ENCODE measurements around the gene GTF2IRD1.
"Not testable (repeated sequence)": the region's sequence is repeated elsewhere in the genome, so short reads cannot be mapped to it uniquely, and the experiment has no call there.

Gene GTF2IRD1

DNA sequence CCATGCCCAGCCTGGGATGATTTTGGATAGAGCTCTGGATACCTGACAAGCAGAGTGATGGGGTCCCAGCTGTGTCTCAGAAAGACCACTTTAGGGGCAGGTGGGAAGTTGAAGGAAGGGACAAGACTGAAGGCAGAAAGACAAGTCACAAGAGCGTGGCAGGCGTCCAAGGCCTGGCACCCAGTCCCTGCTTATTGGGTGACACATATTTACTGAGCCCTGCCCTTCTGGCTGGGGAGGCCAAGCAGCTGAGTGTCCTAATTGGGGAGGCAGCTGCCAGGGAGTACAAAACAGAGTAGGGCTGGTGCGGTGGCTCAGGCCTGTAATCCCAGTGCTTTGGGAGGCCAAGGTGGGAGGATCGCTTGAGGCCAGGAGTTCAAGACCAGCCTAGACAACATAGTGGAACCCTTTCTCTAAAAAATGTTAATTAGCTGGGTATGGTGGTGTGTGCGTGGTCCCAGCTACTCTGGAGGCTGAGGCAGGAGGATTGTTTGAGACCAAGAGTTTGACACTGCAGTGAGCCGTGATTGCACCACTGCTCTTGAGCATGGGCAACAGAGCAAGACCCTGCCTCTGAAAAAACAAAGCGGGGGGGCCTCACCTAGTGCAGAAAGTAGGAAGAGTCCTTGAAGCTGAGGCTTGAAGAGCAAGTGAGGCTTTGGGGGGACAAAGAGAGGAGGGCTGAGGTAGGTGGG is 150.8 kb downstream of the GTF2IRD1 start:
- DNase-seq (ENCODE audit: low read depth) = peak; percentile 16

DNA sequence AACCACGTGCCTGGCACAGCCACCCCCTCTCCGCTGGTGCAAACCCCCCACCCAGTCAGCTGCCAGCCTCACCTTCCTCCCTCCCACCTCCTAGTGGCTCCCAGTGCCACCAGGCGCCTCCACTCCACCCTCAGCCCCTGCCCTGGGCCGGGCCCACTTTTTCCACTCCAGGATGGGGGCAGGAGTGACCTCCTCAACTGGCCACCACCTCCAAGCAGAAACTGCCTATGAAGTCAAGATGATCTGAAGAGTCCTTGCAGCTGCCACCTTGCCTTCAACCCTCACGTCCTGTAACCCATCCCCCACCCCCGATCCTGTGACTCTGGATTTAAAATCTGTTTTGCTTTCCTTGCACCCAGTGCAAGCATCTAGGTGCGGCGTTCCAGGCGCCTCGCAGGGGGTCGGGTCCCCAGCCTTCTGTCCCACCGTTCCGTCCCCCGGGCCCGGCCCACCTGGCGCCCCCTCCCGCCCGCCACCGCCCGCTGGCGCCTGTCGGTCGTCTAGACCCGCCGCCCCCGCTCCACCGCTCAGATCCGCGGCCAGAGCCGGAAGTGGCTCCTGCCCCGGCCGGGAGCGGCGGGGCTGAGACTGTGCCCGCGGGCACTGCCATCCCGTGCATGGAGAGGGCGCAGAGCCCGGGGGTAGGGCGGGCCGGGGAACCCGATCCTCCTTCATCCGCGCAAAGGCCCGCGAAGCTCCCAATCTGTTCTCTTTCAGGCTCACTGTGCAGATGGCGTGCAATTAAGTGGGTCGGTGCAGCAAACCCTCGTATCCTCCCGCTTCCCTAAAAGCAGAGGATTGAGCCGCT is 152.6 kb downstream of the GTF2IRD1 start:
- peak; percentile 31 for DNase-seq (ENCODE audit: low read depth)

DNA sequence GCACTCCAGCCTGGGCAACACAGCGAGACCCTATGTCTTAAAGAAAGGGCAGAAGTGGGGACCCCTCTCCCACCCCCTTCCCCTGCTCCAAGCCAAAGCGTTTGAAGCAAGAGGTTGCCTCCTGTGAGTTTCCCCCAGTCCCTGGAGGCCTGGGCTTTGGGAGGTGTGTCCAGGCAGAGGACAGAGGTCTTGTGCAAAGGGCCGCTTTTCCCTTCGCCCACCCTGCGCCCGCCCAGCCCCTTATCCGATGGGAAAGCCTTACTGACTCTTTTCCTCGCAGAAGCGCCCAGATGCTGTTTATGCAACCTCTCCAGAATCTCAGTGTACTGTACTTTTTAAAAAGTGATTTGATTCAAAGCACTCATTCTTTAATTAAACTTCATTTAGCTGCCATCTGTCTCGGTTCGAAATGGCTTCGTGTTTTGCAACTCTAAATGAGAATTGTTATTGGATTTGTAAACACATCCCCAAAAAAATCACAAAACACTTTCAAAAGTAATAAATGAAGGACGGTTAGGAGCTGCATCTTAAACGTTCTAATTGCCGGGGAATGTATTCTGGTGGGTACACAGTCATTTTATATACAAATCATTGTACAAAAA is 153.3 kb downstream of the GTF2IRD1 start:
- DNase-seq (ENCODE audit: low read depth) = no peak

DNA sequence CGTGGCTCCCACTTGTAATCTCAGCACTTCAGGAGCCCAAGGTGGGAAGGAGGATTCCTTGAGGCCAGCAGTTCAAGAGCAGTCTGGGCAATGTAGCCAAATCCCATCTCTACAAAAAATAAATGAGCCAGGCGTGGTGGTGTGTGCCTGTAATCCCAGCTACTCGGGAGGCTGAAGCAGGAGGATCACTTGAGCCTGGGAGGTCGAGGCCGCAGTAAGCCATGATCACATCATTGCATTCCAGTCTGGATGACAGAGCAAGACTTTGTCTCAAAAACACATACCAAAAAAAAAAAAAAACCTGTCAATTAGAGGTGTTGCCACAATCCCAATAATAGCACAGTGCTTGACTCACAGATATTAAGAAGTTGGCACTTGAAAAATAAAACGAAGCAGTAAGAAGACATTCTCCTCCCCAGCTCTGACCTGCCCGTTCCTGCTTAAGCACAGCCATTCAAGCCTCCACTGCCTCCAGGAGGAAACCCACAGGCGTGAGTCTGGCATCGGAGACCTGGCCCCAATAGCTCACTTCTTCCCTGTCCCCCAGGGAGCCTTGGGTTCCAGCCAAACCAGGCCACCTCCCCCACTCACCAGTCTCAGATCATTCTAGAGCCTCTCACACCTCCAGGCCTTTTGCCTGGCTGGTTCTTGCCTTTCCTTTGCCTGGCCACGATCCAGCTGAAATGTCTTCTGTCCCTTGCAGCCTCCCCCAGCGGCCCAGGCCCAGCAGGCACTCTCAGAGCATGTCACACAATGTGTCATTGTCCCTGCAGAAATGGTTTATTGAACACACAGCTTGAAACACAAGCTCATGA is 158.5 kb downstream of the GTF2IRD1 start:
- DNase-seq (ENCODE audit: low read depth) = no peak

DNA sequence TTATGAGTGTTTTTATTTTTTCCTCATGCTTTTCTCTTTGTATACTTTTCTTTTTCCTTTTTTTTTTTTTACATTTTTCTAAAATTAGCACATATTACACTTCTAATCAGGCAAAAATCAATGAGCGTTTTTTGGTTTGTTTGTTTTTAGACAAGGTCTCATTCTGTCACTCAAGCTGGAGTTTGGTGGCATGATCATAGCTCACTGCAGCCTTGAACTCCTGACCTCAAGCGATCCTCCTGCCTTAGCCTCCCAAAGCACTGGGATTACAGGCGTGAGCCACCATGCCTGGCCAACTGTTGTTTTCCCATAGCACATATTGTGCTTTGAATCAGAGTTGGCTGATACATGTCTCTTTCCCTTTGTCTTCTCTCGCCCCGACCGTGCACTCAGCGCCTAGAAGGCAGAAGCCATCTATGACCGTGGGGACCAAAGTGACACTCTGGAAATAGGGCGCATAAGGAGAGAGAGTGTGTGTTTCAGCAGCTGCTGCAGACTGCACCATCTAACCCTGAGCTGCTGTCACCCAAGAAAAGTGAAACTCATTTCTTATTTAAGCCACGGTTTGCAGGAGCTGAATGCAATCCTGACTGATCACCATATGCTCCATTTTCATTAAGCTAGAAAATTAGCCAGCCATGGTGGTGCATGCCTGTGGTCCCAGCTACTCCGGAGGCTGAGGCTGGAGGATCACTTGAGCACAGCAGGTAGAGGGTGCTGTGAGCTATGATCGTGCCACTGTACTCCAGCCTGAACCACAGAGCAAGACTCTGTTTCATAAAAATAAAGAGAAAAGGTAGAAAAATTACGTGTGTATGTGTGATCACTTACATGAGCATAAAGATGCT is 162.5 kb downstream of the GTF2IRD1 start:
- DNase-seq (ENCODE audit: low read depth) = no peak

DNA sequence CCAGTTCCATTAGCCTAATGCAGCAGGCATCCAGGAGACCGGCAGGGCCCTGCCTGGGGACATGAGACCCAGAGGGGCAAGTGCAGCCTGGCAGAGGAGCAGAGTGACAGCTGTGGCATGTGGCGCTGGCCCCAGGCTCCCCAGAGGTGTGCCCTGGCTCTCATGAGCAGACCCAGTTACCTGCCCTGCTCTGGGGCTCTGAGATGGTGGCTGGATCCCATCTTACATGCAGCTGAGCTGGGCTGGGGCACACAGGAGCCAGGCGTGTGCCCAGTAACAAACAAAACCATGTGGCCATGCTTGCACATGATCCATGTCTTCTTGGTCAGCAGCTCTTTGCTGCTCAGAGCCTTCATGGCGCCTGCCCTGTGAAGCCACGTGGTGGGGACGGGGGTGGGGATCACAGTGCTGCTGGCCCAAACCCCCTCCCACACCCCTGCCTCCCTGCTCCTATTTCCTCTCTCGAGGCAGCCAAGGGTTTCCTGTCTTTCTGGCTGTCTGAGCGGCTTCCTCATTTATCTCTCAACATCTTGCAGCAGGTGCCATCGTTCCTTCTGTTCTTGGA is 163.6 kb downstream of the GTF2IRD1 start:
- no peak for DNase-seq (ENCODE audit: low read depth)

DNA sequence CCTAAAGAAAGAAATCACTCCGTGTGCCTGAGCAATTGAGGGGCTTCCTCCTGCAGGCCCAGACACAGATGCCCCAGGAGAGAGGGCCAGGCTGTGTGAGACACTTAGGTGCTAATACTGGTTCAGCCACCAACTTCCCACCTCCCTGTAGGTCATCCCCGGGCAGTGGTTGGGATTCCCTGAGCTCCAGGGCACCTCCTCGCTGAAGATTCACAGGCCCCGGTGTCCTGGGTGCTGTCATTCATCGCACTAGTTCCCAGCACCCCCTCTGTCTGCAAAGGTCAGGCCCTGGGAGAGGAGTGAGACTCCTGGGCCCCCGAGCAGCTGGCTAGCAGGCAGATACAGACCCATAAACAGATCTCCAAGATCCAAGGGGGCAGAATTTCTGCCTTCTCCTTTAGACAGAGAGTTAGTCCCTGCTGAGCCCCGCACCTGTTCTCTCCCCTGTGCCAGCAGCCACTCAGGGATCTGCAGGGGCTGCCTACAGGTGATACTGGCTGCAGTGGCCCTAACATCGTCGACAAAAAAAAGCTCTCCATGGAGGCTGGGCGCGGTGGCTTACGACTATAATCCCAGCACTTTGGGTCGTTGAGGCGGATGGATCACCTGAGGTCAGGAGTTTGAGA is 165.6 kb downstream of the GTF2IRD1 start:
- DNase-seq (ENCODE audit: low read depth) = no peak

DNA sequence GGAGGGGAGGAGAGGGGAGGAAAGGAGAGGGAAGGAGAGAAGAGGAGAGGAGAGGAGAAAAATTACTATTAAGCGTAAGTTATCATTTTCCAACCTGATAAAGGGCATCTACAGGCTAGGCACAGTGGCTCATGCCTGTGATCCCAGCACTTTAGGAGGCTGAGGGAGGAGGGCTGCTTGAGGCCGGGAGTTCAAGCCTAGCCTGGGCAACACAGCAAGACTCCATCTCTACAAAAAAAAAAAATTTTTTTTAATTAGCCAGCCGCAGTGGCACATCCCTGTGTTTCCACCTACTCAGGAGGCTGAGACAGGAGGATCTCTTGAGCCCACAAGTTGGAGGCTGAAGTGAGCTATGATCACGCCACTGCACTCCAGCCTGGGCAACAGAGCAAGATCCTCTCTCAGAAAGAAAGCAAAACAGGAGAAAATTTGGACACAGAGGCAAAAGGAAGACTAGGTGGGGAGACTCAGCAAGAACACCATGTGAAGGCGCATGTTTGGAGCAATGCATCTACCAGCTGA is 168.6 kb downstream of the GTF2IRD1 start:
- no peak for DNase-seq (ENCODE audit: low read depth)

DNA sequence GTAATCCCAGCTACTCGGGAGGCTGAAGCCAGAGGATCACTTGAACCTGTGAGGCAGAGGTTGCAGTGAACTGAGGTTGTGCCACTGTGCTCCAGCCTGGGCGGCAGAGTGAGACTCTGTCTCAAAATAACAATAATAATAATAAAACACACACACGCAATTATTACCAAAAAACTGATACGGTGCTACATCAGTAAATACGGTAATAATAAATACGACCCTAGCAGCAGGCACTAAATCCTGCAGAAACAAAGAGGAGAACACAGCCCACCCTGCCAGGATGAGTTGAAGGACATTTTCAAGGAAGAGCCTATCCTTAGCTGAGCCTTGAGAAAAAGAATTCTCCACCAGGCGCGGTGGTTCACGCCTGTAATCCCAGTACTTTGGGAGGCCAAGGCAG is 169.4 kb downstream of the GTF2IRD1 start:
- DNase-seq (ENCODE audit: low read depth) = no peak

DNA sequence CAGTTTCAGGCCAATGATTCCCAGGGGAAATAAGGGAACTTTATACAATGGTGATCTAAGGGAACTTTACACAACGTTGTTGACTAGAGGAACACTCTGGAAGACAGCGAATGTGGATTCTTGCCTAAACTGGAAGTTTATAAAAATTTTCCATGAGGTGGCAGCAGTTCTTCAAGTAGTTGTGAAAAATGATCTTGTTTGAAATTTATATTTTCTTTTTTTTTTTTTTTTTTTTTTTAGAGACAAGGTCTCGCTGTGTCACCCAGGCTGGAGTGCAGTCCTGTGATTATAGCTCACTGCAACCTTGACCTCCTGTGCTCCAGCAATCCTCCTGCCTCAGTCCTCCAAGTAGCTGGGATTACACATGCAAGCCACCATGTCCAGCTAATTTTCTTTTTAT is 171.7 kb downstream of the GTF2IRD1 start:
- peak; percentile 91 for DNase-seq (ENCODE audit: low read depth)

DNA sequence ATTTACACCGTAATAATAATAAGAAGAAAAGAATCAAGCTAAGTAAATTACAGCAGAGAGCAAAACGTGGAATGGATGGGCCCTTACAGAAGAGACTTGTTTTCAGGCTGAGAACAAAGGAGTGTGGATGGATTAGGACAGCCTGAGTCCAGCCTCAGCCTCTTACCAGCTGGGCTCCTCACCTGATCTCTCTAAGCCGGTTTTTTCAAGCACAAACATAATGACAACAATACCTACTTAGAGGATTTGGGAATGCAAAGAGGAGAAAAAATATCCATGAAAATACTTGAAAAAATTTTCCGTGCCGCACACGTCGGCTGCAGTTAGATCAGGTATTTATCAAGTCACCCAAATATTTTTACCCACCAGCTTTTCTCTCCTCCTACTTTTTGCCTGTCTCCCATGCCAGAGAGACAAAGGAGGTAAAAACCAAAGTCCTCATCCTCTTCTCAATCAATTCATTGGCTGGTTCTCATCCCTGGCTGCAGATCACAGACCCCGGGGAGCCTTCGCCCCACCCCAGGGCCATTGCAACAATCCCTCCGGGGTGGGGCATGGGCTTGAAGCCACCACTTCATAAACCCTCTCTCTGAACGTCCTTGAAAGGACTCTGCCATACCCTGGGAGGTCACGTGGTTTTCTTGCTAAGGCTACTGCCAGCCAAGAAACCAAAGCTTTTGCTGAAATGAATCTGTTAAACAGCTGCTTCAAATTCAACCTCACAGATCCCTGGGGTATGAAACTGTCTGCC is 174.1 kb downstream of the GTF2IRD1 start:
- DNase-seq (ENCODE audit: low read depth) = peak; percentile 96

DNA sequence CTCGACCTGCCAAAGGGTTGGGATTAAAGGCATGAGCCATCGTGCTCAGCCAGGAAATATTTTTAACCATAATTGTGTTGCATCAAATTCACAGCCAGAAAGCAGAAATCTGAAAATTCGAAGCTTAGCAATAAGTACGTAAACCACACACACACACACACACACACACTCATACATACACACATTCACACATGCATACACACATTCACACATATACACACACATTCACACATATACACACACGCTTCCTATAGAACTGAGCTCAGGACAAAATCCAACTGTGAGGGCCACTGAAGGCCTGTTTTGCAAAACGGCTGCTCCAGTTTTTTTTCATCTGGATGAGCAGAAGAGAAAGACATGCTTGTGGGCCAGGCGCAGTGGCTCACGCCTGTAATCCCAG is 178.8 kb downstream of the GTF2IRD1 start:
- DNase-seq (ENCODE audit: low read depth) = no peak

DNA sequence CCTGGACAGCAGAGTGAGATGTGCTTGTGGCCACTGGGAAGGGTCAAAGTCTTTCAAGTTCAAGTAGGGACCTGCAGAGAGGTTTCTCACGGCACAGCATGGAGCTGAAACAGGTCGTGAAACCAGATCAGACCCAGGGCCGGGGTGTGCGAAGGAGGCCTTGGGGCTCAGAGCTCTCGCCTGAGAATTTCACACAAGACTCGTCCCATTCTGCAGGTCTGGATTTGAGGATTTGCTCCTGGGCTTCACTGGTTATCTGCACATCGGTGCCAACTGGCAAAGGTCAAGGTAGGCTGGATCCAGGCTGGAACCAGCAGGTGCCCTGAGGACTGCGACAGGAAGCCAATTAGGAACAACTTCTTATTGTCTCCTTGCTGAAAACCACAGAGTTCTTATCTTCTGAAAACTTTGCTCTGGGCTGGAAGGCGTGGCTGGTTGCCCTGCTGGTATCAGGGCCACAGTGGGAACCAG is 179.8 kb downstream of the GTF2IRD1 start:
- DNase-seq (ENCODE audit: low read depth) = no peak

DNA sequence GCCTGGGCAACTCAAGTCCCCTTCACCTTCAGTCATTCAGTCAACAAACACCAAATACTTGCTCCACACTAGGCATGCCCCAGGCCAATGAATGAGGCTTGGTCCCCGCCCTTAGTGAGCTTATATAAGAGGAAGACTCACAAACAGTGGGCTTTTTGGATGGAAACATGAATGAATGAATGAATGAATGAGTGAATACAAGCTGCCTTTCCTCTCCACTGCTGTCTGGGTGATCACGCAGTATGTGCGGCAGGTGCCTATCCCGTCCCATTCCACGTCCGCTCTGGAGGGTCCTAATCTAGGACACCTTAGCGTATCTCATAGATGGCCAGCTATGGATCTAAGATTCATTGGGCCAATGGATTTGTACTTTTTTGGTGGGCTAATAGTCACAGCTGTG is 184.0 kb downstream of the GTF2IRD1 start:
- DNase-seq (ENCODE audit: low read depth) = no peak

DNA sequence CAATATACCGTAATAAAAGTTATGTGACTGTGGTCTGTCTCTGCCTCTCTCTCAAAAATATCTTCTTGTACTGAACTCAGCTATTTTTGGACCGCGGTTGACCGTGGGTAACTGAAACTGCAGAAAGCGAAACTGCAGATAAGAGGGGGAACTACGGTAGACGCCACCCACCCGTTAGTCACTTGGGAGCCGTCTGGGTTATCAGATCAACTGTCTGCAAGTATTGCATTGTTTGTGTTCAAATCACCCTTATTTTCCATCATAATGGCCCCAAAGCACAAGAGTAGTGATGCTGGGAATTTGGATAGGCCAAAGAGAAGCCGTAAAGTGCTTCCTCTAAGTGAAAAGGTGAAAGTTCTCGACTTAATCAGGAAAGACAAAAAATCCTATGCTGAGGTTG is 196.3 kb downstream of the GTF2IRD1 start:
- DNase-seq (ENCODE audit: low read depth) = not testable (repeated sequence)

DNA sequence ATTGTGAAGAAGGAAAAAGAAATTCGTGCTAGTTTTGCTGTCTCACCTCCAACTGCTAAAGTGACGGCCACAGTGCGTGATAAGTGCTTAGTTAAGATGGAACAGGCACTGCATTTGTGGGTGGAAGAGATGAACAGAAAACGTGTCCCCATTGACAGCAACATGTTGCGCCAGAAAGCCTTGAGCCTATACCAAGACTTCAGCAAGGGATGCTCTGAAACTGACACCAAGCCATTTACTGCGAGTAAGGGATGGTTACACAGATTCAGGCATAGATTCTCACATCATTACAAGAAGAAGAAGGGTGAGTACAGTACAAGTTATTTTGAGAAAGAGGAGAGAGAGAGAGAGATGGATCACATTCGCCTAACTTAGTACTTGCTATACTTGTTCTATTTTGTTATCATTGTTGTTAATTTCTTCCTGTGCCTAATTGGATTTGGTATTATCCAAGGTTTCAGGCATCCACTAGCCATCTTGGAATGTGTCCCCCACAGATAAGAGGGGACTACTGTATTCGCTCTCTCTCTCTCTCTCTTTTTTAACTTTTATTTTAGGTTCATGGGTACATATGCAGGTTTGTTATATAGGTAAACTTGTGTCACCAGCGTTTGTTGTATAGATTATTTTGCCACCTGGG is 196.9 kb downstream of the GTF2IRD1 start:
- not testable (repeated sequence) for DNase-seq (ENCODE audit: low read depth)

DNA sequence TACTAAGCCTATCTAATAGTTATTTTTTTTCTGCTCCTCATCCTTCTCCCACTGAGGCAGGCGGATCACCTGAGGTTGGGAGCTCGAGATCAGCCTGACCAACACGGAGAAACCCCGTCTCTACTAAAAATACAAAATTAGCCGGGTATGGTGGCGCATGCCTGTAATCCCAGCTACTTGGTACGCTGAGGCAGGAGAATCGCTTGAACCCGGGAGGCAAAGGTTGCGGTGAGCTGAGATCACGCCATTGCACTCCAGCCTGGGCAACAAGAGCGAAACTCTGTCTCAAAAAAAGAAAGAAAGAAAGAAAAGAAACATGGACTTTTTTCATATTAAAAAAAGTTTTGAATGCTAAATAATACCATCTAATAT is 197.4 kb downstream of the GTF2IRD1 start:
- not testable (repeated sequence) for DNase-seq (ENCODE audit: low read depth)
